ENCODE data around the gene LCLAT1.

DNA sequence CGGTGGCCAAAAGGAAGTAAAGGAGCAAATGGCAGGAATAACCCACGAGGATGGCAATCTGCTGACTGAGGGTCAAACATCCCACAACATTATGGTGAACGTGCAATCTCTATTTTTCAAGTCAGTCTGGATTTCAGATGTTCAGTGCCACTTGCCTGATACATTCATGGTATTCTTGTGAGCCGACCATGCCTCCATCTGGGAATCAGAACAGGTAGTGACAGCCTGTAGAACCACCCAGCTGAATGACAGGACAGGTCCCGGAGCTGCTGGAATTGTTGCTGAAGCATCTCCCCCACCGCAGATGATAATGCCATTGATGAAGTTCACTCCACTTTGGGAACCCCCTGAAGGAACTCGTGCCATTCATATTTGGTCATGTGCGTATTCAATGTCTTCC, 237.0 kb downstream of the LCLAT1 start:
- TF ChIP-seq, protein P1, sequence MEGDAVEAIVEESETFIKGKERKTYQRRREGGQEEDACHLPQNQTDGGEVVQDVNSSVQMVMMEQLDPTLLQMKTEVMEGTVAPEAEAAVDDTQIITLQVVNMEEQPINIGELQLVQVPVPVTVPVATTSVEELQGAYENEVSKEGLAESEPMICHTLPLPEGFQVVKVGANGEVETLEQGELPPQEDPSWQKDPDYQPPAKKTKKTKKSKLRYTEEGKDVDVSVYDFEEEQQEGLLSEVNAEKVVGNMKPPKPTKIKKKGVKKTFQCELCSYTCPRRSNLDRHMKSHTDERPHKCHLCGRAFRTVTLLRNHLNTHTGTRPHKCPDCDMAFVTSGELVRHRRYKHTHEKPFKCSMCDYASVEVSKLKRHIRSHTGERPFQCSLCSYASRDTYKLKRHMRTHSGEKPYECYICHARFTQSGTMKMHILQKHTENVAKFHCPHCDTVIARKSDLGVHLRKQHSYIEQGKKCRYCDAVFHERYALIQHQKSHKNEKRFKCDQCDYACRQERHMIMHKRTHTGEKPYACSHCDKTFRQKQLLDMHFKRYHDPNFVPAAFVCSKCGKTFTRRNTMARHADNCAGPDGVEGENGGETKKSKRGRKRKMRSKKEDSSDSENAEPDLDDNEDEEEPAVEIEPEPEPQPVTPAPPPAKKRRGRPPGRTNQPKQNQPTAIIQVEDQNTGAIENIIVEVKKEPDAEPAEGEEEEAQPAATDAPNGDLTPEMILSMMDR (IDR thresholded peaks at IDR 0.05; ENCODE audit: borderline replicate concordance, extremely low read depth, low read length, poor library complexity, severe bottlenecking): no peak
- no peak for TF ChIP-seq EZH2 (IDR thresholded peaks at IDR 0.05; ENCODE audit: borderline replicate concordance, low read depth, low read length, severe bottlenecking)

All from DND-41 (cell line).